ENCODE data around the gene CTNNBIP1.

DNA sequence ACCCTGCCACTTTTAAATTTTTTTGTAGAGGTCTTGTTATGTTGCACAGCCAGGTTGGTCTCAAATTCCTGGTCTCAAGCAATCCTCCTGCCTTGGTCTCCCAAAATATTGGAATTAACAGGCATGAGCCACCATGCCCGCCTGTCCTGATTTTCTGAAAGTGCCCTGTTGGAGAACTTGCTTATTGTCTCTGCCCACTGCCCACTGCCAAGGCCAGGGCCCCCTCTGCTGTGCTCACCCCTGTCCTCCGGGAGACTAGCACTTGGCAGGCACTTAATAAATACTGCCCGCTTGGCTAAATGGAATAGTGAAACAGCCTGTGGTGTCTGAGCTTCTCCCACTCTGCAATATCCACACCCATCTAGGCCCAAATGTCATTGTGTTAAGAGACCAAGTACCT is 35.7 kb downstream of the CTNNBIP1 start:
- TF ChIP-seq, protein P1, sequence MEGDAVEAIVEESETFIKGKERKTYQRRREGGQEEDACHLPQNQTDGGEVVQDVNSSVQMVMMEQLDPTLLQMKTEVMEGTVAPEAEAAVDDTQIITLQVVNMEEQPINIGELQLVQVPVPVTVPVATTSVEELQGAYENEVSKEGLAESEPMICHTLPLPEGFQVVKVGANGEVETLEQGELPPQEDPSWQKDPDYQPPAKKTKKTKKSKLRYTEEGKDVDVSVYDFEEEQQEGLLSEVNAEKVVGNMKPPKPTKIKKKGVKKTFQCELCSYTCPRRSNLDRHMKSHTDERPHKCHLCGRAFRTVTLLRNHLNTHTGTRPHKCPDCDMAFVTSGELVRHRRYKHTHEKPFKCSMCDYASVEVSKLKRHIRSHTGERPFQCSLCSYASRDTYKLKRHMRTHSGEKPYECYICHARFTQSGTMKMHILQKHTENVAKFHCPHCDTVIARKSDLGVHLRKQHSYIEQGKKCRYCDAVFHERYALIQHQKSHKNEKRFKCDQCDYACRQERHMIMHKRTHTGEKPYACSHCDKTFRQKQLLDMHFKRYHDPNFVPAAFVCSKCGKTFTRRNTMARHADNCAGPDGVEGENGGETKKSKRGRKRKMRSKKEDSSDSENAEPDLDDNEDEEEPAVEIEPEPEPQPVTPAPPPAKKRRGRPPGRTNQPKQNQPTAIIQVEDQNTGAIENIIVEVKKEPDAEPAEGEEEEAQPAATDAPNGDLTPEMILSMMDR (IDR thresholded peaks at IDR 0.05) = no peak
- TF ChIP-seq POLR2A (IDR thresholded peaks at IDR 0.05) = no peak

Measured in testis (tissue), 2 donors.